GM21786 (cell line): ENCODE results near the gene BCL7A.
"Not testable (repeated sequence)": the region's sequence is repeated elsewhere in the genome, so short reads cannot be mapped to it uniquely, and the experiment has no call there.

Source experiments
- ATAC-seq: cut with Tn5 transposase; IDR thresholded peaks from one replicate; pipeline ENCODE4 v1.9.1; 2021; ENCODE audit not compliant: unreplicated experiment

Gene BCL7A

GRCh38 chr12:122093098-122093883 lies 71.6 kb downstream of the BCL7A start:
- no peak for ATAC-seq

GRCh38 chr12:122094137-122094734 lies 72.6 kb downstream of the BCL7A start:
- no peak for ATAC-seq

GRCh38 chr12:122094735-122095631 lies 73.3 kb downstream of the BCL7A start:
- no peak for ATAC-seq

GRCh38 chr12:122096014-122096413 lies 74.3 kb downstream of the BCL7A start:
- no peak for ATAC-seq

GRCh38 chr12:122096591-122097149 lies 75.0 kb downstream of the BCL7A start:
- ATAC-seq = no peak

- no peak for ATAC-seq
These were observed 75.9 kb downstream of the BCL7A start for GRCh38 chr12:122097584-122097926.

- ATAC-seq = no peak
These were observed 76.5 kb downstream of the BCL7A start for GRCh38 chr12:122097927-122098756.

- ATAC-seq = no peak
These were observed 77.6 kb downstream of the BCL7A start for GRCh38 chr12:122099280-122099749.

GRCh38 chr12:122099856-122100255 lies 78.2 kb downstream of the BCL7A start:
- ATAC-seq = no peak

- ATAC-seq = no peak
These were observed 78.9 kb downstream of the BCL7A start for GRCh38 chr12:122100568-122100967.

- ATAC-seq = no peak
These were observed 80.6 kb downstream of the BCL7A start for GRCh38 chr12:122102331-122102730.

- no peak for ATAC-seq
These were observed 83.2 kb downstream of the BCL7A start for GRCh38 chr12:122104844-122105243.

GRCh38 chr12:122105496-122105895 lies 83.8 kb downstream of the BCL7A start:
- not testable (repeated sequence) for ATAC-seq

GRCh38 chr12:122106843-122107242 lies 85.2 kb downstream of the BCL7A start:
- no peak for ATAC-seq

GRCh38 chr12:122107261-122107660 lies 85.6 kb downstream of the BCL7A start:
- ATAC-seq = no peak

GRCh38 chr12:122111089-122111641 lies 89.5 kb downstream of the BCL7A start:
- ATAC-seq = no peak
